HCT116 (cell line): ENCODE measurements around the gene ATP2B1. TPM values are rescaled to one million over a fixed set of nuclear protein-coding genes. Genes with fewer than 3 reads are reported as not detected.

ENCODE experiments used
- ATAC-seq: fragments of 200-7000 bp; cut with Tn5 transposase; 2 replicates; pipeline ENCODE4 v1.9.1; 2020; ENCODE audit warnings: mild to moderate bottlenecking, moderate library complexity
- BruUV-seq: library from RNA; stranded (reverse); fragments of 400-500 nt; replicated peaks from 2 replicates; lab custom pipeline; 2021; lab: Mats Ljungman, UMichigan
- CTCF ChIA-PET: fragments of 300-600 bp; sonication (Branson Sonifier 250); formaldehyde crosslinking; loops from one replicate; lab custom pipeline; 2021; ENCODE audit warnings: antibody characterized with exemption; lab: Charles Lee
- POLR2A ChIA-PET: fragments of 300-600, 350-600 bp; sonication (Branson Sonifier 250); formaldehyde crosslinking; loops from one replicate; lab custom pipeline; 2021; ENCODE audit warnings: antibody characterized with exemption; lab: Charles Lee
- RAD21 ChIA-PET, 2 experiments: fragments of 300-600 bp; sonication (Branson Sonifier 250); formaldehyde crosslinking; loops; one replicate each; lab custom pipeline; 2023; ENCODE audit warnings: low total read pairs in 2 of 2; ENCODE audit not compliant: uncharacterized antibody in 2 of 2, unreplicated experiment in 2 of 2, low non-redundant PET in 1 of 2; lab: Charles Lee
- DNase-seq: peaks from one replicate; pipeline ENCODE4 v3.0.0-alpha.2; 2010; ENCODE audit warnings: low read depth, low spot score
- H2AFZ ChIP-seq: fragments of 200-600 bp; shearing (Covaris generic), sonication (generic); 2 replicates; pipeline ENCODE4 v1.6.1; 2017; ENCODE audit warnings: low read depth, mixed run types, mixed read lengths, antibody characterized with exemption, low read length; ENCODE audit not compliant: poor library complexity, severe bottlenecking
- H3K27ac ChIP-seq: 2 replicates; pipeline ENCODE4 v1.5.1; 2012; ENCODE audit warnings: low read depth, low read length
- H3K27me3 ChIP-seq: fragments of 200-600 bp; sonication (generic); 2 replicates; pipeline ENCODE4 v1.6.1; 2016; ENCODE audit warnings: mixed run types, low read length, mixed read lengths; ENCODE audit not compliant: insufficient read depth
- H3K36me3 ChIP-seq, 2 experiments: fragments of 200-500 bp in 1 of 2; fragments of 200-600 bp in 1 of 2; sonication (Bioruptor generic) in 1 of 2; sonication (generic) in 1 of 2; 2 replicates each; pipeline versions ENCODE4 v1.5.1 to v1.6.1; 2014 to 2016; ENCODE audit warnings: low read length in 2 of 2, inconsistent platforms in 1 of 2, mixed read lengths in 1 of 2, mixed run types in 1 of 2; ENCODE audit not compliant: insufficient read depth in 2 of 2, control insufficient read depth in 1 of 2
- H3K4me1 ChIP-seq, 2 experiments: fragments of 200-600 bp in 1 of 2; sonication (generic) in 1 of 2; 2 replicates each; pipeline versions ENCODE4 v1.5.1 to v1.6.1; 2012 to 2017; ENCODE audit warnings: low read length in 2 of 2, inconsistent platforms in 1 of 2, mild to moderate bottlenecking in 1 of 2, mixed read lengths in 1 of 2, mixed run types in 1 of 2, moderate library complexity in 1 of 2; ENCODE audit not compliant: insufficient read depth in 2 of 2, control insufficient read depth in 1 of 2
- H3K4me2 ChIP-seq: fragments of 200-600 bp; sonication (generic); 2 replicates; pipeline ENCODE4 v1.6.1; 2017; ENCODE audit warnings: mixed run types, low read length, mixed read lengths
- H3K4me3 ChIP-seq, 2 experiments: fragments of 200-600 bp in 1 of 2; sonication (generic) in 1 of 2; replicated peaks in 1 of 2; 2 replicates each; pipeline ENCODE4 v1.5.1; 2011 to 2016; ENCODE audit warnings: low read length in 2 of 2, control low read depth in 1 of 2, low read depth in 1 of 2, mild to moderate bottlenecking in 1 of 2, mixed read lengths in 1 of 2, mixed run types in 1 of 2
- H3K79me2 ChIP-seq: fragments of 200-600 bp; sonication (generic); 2 replicates; pipeline ENCODE4 v1.6.1; 2017; ENCODE audit warnings: mild to moderate bottlenecking, mixed run types, low read length, moderate library complexity, mixed read lengths; ENCODE audit not compliant: insufficient read depth
- H3K9ac ChIP-seq: fragments of 200-600 bp; sonication (generic); 2 replicates; pipeline ENCODE4 v1.6.1; 2016; ENCODE audit warnings: low read length, mixed read lengths
- H3K9me2 ChIP-seq: fragments of 200-600 bp; sonication (generic), shearing (Covaris generic); 2 replicates; pipeline ENCODE4 v1.6.1; 2017; ENCODE audit warnings: mixed run types, mild to moderate bottlenecking, moderate library complexity; ENCODE audit not compliant: insufficient read depth
- H3K9me3 ChIP-seq, 2 experiments: fragments of 200-500 bp in 1 of 2; fragments of 200-600 bp in 1 of 2; sonication (Bioruptor generic) in 1 of 2; sonication (generic) in 1 of 2; 2 replicates each; pipeline ENCODE4 v1.6.1; 2014 to 2017; ENCODE audit warnings: low read length in 2 of 2, mixed read lengths in 2 of 2, inconsistent platforms in 1 of 2, low read depth in 1 of 2, mild to moderate bottlenecking in 1 of 2, mixed run types in 1 of 2, moderate library complexity in 1 of 2; ENCODE audit not compliant: control insufficient read depth in 1 of 2, insufficient read depth in 1 of 2
- H4K20me1 ChIP-seq: fragments of 200-600 bp; sonication (generic), shearing (Covaris generic); 2 replicates; pipeline ENCODE4 v1.6.1; 2017; ENCODE audit warnings: mixed run types, mild to moderate bottlenecking, moderate library complexity; ENCODE audit not compliant: insufficient read depth
- ATF3 ChIP-seq: IDR thresholded peaks from 2 replicates; pipeline ENCODE4 v1.6.1; 2012
- CEBPB ChIP-seq: IDR thresholded peaks from 2 replicates; pipeline ENCODE4 v1.6.1; 2012; ENCODE audit warnings: low read depth
- EGR1 ChIP-seq: IDR thresholded peaks from 2 replicates; pipeline ENCODE4 v1.6.1; 2012; ENCODE audit warnings: low read depth
- ELF1 ChIP-seq: IDR thresholded peaks from 2 replicates; pipeline ENCODE4 v1.6.1; 2012; ENCODE audit warnings: low read depth, borderline replicate concordance
- EZH2phosphoT487 ChIP-seq: fragments of 200-600 bp; IDR thresholded peaks from 2 replicates; pipeline ENCODE4 v1.6.1; 2018; ENCODE audit warnings: antibody characterized with exemption, borderline replicate concordance
- POLR2AphosphoS5 ChIP-seq: IDR thresholded peaks from 2 replicates; pipeline ENCODE4 v1.6.1; 2011; ENCODE audit warnings: mild to moderate bottlenecking, low read depth, low read length, moderate library complexity
- SIN3A ChIP-seq: IDR thresholded peaks from 2 replicates; pipeline ENCODE4 v1.6.1; 2012; ENCODE audit warnings: low read depth
- SP1 ChIP-seq: IDR thresholded peaks from 2 replicates; pipeline ENCODE4 v1.6.1; 2012; ENCODE audit warnings: low read depth
- SRF ChIP-seq: IDR thresholded peaks from 2 replicates; pipeline ENCODE4 v1.6.1; 2012; ENCODE audit warnings: low read depth
- TCF7L2 ChIP-seq: IDR thresholded peaks from 2 replicates; pipeline ENCODE4 v1.7.0; 2011; ENCODE audit warnings: borderline replicate concordance, inconsistent platforms; ENCODE audit not compliant: insufficient read depth, insufficient read length; ENCODE audit errors: extremely low read depth
- ZNF274 ChIP-seq: fragments of 200-500 bp; sonication (Bioruptor generic); IDR thresholded peaks from 2 replicates; pipeline ENCODE4 v1.6.1; 2014; ENCODE audit warnings: mild to moderate bottlenecking, low read depth, low read length, inconsistent platforms
- intact Hi-C: fragments of 100-400 bp; cut with micrococcal nuclease; formaldehyde crosslinking; loops from 2 replicates; pipeline ENCODE4 v1.10.0; 2022
- total RNA-seq: library from RNA; stranded (reverse); gene quantifications from one replicate; pipeline ENCODE4 v1.2.1, GENCODE V29; 2021; ENCODE audit not compliant: unreplicated experiment
- TF ChIP-seq, protein P1 (sequence below): IDR thresholded peaks from 2 replicates; pipeline ENCODE4 v1.6.1; 2011; ENCODE audit warnings: mild to moderate bottlenecking, low read length, moderate library complexity; ENCODE audit not compliant: insufficient replicate concordance; ENCODE audit errors: extremely low read depth
- TF ChIP-seq, protein P2 (sequence below): IDR thresholded peaks from 2 replicates; pipeline ENCODE4 v1.6.1; 2012; ENCODE audit warnings: low read depth

Gene ATP2B1
- total RNA-seq, 1 experiment from 2014 or later: 62.4 TPM

- ATAC-seq: no peak
- DNase-seq: no peak
- H3K36me3 ChIP-seq: peaks cover 0 to 8% of the 10 kb centered on the region in 2 experiments; a peak in 3 of 4 replicates
- no peak overlapping the region for H3K27ac ChIP-seq
- RAD21 ChIA-PET: no interaction called here
- H3K4me2 ChIP-seq: no peak overlapping the region
- CTCF ChIA-PET: no interaction called here
- no peak overlapping the region for H3K4me3 ChIP-seq
- no peaks in the 10 kb centered on the region for H3K27me3 ChIP-seq
- H3K9me3 ChIP-seq: no peaks in the 10 kb centered on the region
- TF ChIP-seq, protein P1, sequence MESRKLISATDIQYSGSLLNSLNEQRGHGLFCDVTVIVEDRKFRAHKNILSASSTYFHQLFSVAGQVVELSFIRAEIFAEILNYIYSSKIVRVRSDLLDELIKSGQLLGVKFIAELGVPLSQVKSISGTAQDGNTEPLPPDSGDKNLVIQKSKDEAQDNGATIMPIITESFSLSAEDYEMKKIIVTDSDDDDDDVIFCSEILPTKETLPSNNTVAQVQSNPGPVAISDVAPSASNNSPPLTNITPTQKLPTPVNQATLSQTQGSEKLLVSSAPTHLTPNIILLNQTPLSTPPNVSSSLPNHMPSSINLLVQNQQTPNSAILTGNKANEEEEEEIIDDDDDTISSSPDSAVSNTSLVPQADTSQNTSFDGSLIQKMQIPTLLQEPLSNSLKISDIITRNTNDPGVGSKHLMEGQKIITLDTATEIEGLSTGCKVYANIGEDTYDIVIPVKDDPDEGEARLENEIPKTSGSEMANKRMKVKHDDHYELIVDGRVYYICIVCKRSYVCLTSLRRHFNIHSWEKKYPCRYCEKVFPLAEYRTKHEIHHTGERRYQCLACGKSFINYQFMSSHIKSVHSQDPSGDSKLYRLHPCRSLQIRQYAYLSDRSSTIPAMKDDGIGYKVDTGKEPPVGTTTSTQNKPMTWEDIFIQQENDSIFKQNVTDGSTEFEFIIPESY: no peak
- TF ChIP-seq TCF7L2 (no peak), ELF1 (no peak)
- no peak overlapping the region for H2AFZ ChIP-seq
- no peak overlapping the region for H3K9ac ChIP-seq
- no peaks in the 10 kb centered on the region for H4K20me1 ChIP-seq
- intact Hi-C loops: no loop called here
- BruUV-seq: no TSS peak
- no peaks in the 10 kb centered on the region for H3K79me2 ChIP-seq
- POLR2A ChIA-PET: no interaction called here
- no peaks in the 10 kb centered on the region for H3K9me2 ChIP-seq
- H3K4me1 ChIP-seq: no peaks in the 10 kb centered on the region
These were observed 115.4 kb downstream of the ATP2B1 start for GRCh38 chr12:89593233-89593632.

DNA sequence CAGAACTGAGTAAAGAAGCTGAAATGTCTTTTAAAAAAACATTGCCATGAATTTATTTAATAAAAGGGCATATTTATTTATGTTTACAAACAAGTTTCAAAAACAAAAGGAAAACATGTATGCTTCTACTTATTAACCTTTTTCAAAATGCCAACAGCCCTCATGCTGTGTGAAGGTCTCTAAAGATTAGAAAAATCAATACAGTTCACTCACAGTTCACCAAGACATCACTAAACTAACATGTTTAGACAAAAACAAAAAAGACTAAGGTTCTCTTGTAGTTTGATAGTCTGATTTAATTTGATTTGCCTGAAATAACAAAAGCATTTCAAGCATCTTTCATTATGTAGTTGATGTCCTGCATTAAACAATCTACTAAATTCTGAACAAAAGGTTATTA, 118.9 kb downstream of the ATP2B1 start:
- intact Hi-C loops: no loop called here
- Histone ChIP-seq H3K9ac (no peak overlapping the region), H3K9me3 (no peaks in the 10 kb centered on the region), H3K4me3 (no peak overlapping the region), H3K36me3 (peaks cover 0 to 8% of the 10 kb centered on the region in 2 experiments; a peak in 3 of 4 replicates), H2AFZ (no peak overlapping the region), H3K79me2 (no peaks in the 10 kb centered on the region), H3K4me2 (no peak overlapping the region), H3K9me2 (no peaks in the 10 kb centered on the region), H3K27ac (no peak overlapping the region), H3K4me1 (no peaks in the 10 kb centered on the region), H3K27me3 (no peaks in the 10 kb centered on the region), H4K20me1 (no peaks in the 10 kb centered on the region)
- RAD21 ChIA-PET: no interaction called here
- CTCF ChIA-PET: no interaction called here
- no TSS peak for BruUV-seq
- POLR2A ChIA-PET: no interaction called here
- ATAC-seq (no peak), DNase-seq (no peak)
- TF ChIP-seq EZH2phosphoT487 (no peak), CEBPB (no peak), SRF (no peak), ATF3 (no peak), EGR1 (no peak), TCF7L2 (no peak), ZNF274 (no peak), SP1 (no peak), POLR2AphosphoS5 (no peak), SIN3A (no peak)
- TF ChIP-seq, protein P1: no peak
- TF ChIP-seq, protein P2, sequence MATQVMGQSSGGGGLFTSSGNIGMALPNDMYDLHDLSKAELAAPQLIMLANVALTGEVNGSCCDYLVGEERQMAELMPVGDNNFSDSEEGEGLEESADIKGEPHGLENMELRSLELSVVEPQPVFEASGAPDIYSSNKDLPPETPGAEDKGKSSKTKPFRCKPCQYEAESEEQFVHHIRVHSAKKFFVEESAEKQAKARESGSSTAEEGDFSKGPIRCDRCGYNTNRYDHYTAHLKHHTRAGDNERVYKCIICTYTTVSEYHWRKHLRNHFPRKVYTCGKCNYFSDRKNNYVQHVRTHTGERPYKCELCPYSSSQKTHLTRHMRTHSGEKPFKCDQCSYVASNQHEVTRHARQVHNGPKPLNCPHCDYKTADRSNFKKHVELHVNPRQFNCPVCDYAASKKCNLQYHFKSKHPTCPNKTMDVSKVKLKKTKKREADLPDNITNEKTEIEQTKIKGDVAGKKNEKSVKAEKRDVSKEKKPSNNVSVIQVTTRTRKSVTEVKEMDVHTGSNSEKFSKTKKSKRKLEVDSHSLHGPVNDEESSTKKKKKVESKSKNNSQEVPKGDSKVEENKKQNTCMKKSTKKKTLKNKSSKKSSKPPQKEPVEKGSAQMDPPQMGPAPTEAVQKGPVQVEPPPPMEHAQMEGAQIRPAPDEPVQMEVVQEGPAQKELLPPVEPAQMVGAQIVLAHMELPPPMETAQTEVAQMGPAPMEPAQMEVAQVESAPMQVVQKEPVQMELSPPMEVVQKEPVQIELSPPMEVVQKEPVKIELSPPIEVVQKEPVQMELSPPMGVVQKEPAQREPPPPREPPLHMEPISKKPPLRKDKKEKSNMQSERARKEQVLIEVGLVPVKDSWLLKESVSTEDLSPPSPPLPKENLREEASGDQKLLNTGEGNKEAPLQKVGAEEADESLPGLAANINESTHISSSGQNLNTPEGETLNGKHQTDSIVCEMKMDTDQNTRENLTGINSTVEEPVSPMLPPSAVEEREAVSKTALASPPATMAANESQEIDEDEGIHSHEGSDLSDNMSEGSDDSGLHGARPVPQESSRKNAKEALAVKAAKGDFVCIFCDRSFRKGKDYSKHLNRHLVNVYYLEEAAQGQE: no peak
